GM21717 (cell line): ENCODE data around the gene TMEM273.
"Not testable (repeated sequence)": the region's sequence is repeated elsewhere in the genome, so short reads cannot be mapped to it uniquely, and the experiment has no call there.

Source experiments
- ATAC-seq: cut with Tn5 transposase; IDR thresholded peaks from one replicate; pipeline ENCODE4 v1.9.1; 2021; ENCODE audit warnings: mild to moderate bottlenecking, moderate library complexity; ENCODE audit not compliant: unreplicated experiment

TMEM273 gene

GRCh38 chr10:49207113-49207512 lies 18.9 kb upstream of the TMEM273 start:
- no peak for ATAC-seq

GRCh38 chr10:49205206-49205605 lies 17.0 kb upstream of the TMEM273 start:
- no peak for ATAC-seq

GRCh38 chr10:49204119-49204518 lies 15.9 kb upstream of the TMEM273 start:
- no peak for ATAC-seq

- no peak for ATAC-seq
Measured at GRCh38 chr10:49202266-49202665, 14.1 kb upstream of the TMEM273 start.

- no peak for ATAC-seq
Measured at GRCh38 chr10:49200854-49201253, 12.7 kb upstream of the TMEM273 start.

GRCh38 chr10:49197171-49197570 lies 9.0 kb upstream of the TMEM273 start:
- ATAC-seq: no peak

GRCh38 chr10:49195864-49196263 lies 7.7 kb upstream of the TMEM273 start:
- not testable (repeated sequence) for ATAC-seq

- ATAC-seq: no peak
Measured at GRCh38 chr10:49194212-49194920, 6.2 kb upstream of the TMEM273 start.

- ATAC-seq: no peak
Measured at GRCh38 chr10:49191349-49191748, 3.2 kb upstream of the TMEM273 start.

- no peak for ATAC-seq
Measured at GRCh38 chr10:49189422-49189821, 1.2 kb upstream of the TMEM273 start.

- no peak for ATAC-seq
Measured at GRCh38 chr10:49187044-49187484, 1.1 kb downstream of the TMEM273 start.

GRCh38 chr10:49186613-49187012 lies 1.6 kb downstream of the TMEM273 start:
- no peak for ATAC-seq

GRCh38 chr10:49185213-49185612 lies 3.0 kb downstream of the TMEM273 start:
- ATAC-seq: no peak

GRCh38 chr10:49184642-49185111 lies 3.5 kb downstream of the TMEM273 start:
- ATAC-seq: no peak

- no peak for ATAC-seq
Measured at GRCh38 chr10:49183596-49184542, 4.3 kb downstream of the TMEM273 start.

- no peak for ATAC-seq
Measured at GRCh38 chr10:49182776-49183175, 5.4 kb downstream of the TMEM273 start.

- ATAC-seq: no peak
Measured at GRCh38 chr10:49180444-49180860, 7.7 kb downstream of the TMEM273 start.

- no peak for ATAC-seq
Measured at GRCh38 chr10:49179699-49180443, 8.3 kb downstream of the TMEM273 start.

GRCh38 chr10:49178489-49179471 lies 9.4 kb downstream of the TMEM273 start:
- ATAC-seq: no peak
